GM12875 (cell line): ENCODE data around the gene WNT6.

Experiments used
- H3K4me3 ChIP-seq: one replicate; pipeline ENCODE4 v1.5.1; 2011; ENCODE audit warnings: low read depth, low read length, control low read depth
- CTCF ChIP-seq: IDR thresholded peaks from 2 replicates; pipeline ENCODE4 v1.5.1; 2011; ENCODE audit warnings: low read depth, mild to moderate bottlenecking, control low read depth, inconsistent platforms, low read length, moderate library complexity, borderline replicate concordance; ENCODE audit not compliant: insufficient read depth

The WNT6 gene

GRCh38 chr2:218882461-218882816 is 22.8 kb downstream of the WNT6 start:
- no peak overlapping the region for H3K4me3 ChIP-seq
- TF ChIP-seq CTCF: no peak

- H3K4me3 ChIP-seq: peak overlapping the region; percentile 6
- TF ChIP-seq CTCF: no peak
Measured at GRCh38 chr2:218882866-218883366, 23.3 kb downstream of the WNT6 start.

DNA sequence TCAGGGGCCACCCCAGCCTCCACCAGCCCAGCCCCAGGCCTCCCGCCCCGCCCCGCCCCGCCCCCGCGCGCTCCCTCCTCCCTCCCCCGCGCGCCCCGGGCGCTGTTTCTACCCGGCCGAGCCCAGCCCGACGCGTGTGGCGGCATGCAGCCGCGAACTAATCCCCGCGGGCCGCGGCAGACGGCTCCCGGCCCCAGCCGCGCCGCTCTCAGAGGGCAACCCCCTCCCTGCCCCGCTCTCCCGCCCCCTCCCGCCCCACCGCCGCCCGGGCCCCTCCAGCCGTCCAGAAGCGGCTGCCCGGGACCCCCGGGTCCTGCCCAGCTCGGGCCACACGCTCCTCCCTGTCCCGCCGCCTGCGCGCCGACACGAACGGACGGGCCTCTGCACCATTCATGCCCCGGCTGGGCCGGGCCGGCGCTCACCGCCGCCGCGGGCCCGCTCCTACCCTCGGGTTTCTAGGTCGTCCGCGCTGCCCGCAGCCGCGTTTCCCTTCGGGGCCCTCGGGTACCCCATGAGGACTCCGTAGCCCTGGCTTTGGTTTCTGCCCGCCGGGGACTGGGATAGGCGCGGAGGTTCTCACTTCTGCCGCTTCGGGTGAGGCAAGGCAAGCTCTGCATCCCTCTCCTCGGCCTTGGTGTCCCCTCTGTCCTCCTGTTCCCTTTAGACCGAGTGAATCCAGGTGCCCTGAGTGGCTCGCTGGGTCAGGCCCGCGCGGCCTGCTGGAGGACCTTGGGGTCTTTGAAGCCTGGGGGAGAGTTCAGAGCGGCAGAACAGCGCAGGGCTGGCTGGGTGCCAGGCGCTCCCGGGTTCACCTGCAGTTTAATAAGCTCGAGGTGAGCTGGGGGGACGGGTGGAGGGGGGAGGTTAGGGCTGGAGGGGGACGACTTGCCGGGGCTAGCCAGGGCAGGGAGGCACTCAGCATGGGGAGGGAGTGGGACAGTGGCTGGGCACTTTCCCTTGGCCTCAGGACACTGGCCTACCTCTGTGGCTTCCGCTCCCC is 24.2 kb downstream of the WNT6 start:
- peak overlapping the region; percentile 34 for H3K4me3 ChIP-seq
- no peak for TF ChIP-seq CTCF

DNA sequence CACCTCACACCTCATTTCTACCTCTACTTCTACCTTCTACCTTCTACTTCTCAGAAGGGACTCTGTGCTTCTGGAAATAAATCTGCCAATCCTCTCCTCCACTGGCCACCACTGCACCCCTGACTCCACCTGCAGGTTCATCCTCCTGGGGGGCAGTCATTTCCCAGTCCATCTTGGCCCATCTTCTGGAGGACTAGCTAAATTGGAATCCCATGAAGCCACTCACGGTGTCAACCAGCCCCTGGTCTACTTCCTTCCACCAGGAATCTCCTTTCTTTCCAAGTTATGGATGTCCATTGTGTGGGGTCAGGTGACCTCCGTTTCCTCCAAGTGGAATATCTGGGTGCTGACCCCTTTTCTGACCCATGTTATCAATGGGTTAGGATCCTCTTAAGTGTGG is 24.9 kb downstream of the WNT6 start:
- no peak for TF ChIP-seq CTCF
- no peak overlapping the region for H3K4me3 ChIP-seq

DNA sequence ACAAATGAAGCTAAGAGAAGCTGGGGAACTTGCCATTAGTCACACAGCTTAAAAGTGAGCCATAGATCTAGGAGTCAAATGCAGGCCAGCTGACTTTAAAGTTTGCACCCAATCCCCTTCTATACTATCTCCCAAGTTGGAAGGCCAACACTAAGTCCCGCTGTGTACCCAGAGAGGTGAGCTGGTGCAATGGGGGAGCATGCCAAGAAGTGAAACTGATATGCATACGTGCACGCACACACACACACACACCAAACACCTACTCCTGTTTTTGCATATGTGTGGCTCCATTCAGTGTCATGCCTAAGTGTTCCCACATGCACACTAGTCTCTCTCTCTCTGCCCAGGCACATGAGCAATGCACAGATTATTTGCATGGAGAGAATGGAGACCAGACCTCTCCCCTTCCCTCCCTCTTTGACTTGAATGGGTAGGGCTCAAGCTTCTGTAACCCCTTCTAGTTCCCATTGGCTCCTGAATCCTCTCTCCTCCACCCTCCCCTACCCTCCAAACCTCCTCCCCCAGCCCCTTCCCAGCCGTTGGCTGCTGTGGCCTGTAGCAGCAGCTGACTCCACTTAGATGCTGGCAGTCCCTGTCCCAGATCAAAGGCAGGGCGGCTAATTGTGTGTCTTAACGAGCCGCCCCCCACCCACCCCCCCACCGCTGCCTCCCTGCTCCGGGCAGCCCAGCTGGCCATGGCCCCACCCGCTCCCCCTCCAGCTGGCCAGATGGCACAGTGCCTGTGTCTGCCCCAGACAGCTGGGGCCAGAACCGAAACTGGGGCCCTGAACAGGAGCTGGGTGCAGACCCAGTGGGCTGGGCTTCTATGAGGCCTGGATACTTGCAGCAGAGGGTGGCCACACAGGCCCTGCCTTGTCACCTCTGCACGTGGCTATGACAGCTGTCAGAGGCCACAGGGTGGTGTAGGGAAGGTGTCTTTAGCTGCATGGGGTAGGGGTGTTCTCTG is 26.7 kb downstream of the WNT6 start:
- no peak overlapping the region for H3K4me3 ChIP-seq
- TF ChIP-seq CTCF: no peak

DNA sequence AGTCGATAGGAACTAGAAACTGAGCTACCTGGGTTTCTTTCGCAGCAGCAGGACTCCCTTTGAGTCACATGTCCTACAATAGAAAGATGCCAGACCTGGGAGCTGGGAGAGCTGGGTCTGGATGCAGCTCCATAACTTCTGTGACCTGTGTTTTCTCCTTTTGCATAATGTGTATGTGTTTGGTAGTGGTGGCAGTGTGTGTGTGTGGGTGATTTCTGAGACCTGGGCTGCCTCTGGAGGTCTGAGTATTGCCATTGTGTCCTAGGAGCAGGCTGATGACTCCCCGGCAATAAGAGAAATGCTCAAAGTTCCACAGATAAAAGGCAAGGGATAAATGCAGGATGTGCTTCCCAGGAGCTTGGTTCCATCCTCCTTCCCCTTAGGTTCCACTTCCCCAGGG is 27.5 kb downstream of the WNT6 start:
- H3K4me3 ChIP-seq: no peak overlapping the region
- TF ChIP-seq CTCF: no peak

DNA sequence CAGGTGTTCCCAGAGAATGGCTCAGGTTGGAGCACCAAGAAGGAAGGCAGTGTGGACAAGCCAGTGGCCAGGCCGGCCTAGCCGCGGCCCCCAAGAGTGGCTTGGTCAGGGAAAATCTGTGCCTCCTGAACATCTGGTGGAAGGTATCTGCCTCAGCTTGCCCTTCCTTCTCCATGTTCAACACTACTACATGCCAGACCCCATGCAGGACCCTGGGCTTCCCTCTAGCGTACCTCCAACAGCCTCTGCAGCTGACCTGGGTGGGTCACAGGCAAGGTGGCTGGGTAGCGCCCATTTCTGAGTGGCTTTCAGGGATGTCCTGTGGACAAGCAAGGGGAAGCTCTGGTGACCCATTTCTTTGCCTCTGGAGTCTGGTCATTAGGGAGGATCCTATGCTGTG is 28.7 kb downstream of the WNT6 start:
- TF ChIP-seq CTCF: no peak
- no peak overlapping the region for H3K4me3 ChIP-seq
